Neural progenitor cell (in vitro differentiated cells): ENCODE measurements around the gene SCGB2B2.

Experiments used
- EZH2 ChIP-seq: fragments of 200-600 bp; sonication (generic); IDR thresholded peaks from 2 replicates; pipeline ENCODE4 v1.6.1; 2017; ENCODE audit warnings: antibody characterized with exemption, mild to moderate bottlenecking, moderate library complexity
- TF ChIP-seq, protein P1 (sequence below): fragments of 200-600 bp; sonication (generic); IDR thresholded peaks from 2 replicates; pipeline ENCODE4 v1.5.1; 2017; ENCODE audit warnings: antibody characterized with exemption, mild to moderate bottlenecking

DNA sequence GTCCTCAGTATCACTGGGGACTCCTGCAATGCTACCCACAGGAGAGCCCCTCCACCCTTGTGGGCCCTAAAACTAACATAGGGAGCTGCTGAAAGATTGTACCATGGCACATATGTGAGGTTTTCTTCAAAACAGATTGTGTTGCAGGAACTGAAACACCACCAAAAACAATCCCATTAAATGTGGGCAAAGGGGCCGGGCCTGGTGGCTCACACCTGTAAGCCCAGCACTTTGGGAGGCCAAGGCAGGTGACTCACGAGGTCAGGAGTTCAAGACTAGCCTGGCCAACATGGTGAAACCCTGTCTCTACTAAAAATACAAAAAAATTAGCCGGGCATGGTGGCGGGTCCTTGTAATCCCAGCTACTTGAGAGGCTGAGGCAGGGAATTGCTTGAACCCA is 34.7 kb downstream of the SCGB2B2 start:
- TF ChIP-seq, protein P1, sequence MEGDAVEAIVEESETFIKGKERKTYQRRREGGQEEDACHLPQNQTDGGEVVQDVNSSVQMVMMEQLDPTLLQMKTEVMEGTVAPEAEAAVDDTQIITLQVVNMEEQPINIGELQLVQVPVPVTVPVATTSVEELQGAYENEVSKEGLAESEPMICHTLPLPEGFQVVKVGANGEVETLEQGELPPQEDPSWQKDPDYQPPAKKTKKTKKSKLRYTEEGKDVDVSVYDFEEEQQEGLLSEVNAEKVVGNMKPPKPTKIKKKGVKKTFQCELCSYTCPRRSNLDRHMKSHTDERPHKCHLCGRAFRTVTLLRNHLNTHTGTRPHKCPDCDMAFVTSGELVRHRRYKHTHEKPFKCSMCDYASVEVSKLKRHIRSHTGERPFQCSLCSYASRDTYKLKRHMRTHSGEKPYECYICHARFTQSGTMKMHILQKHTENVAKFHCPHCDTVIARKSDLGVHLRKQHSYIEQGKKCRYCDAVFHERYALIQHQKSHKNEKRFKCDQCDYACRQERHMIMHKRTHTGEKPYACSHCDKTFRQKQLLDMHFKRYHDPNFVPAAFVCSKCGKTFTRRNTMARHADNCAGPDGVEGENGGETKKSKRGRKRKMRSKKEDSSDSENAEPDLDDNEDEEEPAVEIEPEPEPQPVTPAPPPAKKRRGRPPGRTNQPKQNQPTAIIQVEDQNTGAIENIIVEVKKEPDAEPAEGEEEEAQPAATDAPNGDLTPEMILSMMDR, result no peak
- no peak for TF ChIP-seq EZH2
